ENCODE results near the gene AK2.
"Not testable (repeated sequence)": the region's sequence is repeated elsewhere in the genome, so short reads cannot be mapped to it uniquely, and the experiment has no call there.

The AK2 gene

DNA sequence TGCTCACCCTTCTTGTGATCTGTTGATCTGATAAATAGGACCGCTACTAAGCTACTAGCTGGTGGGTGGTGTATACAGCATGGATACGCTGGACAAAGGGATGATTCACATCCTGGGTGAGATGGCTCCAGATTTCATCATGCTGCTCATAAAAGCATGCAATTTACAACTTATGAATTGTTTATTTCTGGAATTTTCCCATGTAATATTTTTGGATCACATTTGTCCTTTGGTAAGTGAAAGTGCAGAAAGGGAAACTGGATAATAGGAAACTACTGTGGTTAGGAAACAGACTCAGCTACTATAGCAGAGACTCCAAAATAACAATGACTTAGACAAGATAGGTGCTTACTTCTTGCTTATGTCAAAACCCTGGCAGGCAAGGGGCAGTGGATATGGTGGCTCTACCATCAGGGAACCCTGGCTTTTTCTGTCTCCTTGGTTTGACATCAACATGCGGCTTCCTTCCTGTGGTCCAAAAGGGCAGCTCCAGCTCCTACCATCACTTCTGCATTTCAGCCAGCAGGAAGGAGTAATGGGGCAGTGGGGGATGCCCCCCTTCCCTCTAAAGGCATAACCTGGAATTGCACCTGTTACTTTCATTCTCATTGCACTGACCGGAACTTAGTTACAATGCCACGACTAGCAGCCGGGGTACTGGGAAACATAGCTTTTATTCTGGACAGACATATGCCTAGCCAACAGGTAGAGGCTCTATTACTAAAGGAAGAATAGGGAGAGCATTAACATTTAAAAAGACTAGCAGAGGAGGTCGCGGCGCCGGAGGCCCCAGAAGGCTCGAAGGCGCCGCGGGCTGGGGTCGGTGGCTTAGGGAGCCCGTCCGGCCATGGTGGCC is 13.8 kb upstream of the AK2 start:
- peak; percentile 73 to 79 for DNase-seq

DNA sequence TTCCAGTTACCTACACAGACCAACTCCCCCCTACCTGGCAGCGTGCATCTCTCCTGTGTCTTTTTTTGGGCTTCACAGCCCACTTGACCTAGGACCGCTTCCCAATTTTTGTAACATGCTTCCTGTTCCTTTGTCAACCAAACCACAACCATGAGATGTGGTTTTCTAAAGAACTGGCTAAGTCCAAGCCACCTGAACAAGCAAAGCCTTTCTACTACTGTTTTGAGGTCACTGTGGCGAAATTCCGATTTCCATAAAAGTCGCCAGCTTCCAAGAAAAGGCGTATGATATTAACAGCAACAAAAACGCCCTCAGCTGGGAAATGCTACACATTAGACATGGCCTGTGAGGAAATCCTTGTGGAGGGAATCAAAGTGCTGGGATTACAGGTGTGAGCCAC is 12.7 kb upstream of the AK2 start:
- peak; percentile 40 to 47 for DNase-seq

DNA sequence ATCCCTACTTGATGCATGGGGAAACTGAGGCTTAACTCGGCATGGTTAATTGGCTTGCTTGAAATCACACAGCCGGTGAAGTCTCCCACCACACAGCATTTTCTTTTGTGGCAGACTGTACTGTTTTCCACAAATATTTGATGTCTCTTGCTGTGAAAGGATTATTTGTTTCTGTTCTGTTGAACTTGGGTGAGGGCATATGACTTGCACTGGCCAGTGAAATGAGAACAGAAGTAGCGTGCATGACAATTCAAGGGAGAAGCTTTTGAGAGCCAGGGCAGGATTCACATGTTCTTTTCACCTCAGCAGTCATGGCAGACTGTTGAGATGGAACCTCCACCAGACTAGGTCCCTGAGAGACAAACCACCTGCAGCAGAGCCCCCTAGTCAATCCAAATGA is 11.7 kb upstream of the AK2 start:
- no peak for DNase-seq

DNA sequence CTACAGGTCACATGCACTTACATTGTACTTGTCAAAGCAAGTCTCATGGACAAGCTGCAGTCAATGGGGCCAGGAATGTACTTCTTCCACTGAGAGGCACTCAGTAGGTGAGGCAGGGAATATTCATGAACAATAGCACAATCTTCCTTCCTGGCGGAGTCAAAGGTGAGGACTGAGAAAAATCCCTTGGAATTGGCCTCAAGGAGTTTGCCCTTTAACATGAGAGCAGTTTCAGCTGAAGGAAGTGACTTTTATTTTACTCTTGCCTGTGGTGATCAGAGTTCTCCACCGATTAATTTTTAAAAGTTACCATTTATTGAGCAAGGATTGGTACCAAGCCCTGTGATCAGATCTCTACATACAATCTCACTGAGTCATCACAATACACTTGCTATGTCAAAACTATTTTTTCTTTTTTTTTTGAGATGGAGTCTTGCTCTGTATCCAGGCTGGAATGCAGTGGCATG is 11.2 kb upstream of the AK2 start:
- DNase-seq = no peak

DNA sequence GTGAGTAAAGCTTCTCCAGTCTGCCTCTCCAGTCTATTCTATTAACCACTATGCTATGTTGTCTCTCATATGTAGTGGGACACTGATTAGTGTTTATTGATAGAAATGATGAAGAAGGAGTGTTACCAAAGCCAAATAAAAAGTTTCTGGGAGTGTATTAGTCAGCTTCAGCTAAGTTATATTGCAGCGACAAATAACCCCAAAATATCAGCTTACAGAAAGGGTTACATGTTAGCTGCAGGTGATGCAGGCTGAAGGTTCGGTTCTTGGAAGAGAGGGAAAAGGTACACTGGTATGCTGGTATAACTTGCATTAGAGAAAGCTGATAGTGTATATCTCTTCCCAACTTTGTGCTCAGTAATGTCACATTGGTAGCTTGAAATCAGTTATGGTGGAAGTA is 10.6 kb upstream of the AK2 start:
- no peak for DNase-seq

DNA sequence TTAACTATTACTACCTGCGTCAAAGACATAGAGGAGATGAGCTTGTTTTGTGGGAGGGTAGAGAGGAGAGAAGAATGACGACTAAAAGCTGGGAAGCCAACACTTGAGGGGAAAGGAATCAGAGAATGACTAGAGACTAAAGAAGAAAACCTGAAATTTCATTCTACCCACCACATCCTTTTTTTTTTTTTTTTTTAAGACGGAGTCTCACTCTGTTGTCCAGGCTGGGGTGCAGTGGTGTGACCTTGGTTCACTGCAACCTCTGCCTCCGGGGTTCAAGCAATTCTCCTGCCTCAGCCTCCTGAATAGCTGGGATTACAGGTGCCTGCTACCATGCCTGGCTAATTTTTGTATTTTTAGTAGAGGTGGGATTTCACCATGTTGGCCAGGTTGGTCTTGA is 9.6 kb upstream of the AK2 start:
- DNase-seq = not testable (repeated sequence)

DNA sequence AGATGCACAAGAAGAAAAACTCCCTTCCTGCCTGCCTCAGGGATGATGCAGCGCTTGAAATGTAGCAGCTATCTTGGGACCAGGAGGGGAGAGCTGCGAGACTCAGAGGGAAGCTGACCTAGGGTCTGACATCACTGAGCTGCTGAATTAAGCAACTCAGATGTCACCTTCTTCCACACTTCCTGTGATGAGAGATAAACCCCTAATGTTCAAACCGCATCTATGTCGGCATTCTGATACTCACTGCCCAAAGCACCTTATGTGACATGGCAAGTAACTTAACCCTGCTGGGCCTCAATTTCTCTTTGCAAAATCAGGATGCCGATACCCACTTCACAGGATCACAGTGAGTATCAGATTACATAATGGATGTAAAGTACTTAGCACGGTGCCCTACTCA is 9.1 kb upstream of the AK2 start:
- peak; percentile 70 to 74 for DNase-seq

DNA sequence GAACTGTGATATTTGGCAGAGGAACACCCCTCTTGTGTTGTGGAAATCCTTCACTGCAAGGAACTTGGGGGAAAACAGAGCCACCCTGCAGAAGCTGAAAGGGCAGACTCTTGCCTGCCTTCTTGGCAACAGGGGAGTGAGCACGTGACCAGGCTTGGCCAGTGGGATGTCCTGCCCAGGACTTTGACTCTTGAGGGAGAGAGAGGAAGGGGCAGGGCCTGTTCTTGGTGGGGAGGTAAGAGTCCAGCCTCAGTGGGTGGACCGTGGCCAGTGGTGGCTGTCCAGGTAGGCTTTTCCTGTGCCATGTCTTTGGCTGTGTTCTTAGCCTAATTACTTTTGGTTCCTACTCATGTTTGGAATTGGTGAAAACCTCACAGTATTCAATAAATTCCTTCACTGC is 8.6 kb upstream of the AK2 start:
- peak in 1 of 2 experiments; percentile 11 for DNase-seq

DNA sequence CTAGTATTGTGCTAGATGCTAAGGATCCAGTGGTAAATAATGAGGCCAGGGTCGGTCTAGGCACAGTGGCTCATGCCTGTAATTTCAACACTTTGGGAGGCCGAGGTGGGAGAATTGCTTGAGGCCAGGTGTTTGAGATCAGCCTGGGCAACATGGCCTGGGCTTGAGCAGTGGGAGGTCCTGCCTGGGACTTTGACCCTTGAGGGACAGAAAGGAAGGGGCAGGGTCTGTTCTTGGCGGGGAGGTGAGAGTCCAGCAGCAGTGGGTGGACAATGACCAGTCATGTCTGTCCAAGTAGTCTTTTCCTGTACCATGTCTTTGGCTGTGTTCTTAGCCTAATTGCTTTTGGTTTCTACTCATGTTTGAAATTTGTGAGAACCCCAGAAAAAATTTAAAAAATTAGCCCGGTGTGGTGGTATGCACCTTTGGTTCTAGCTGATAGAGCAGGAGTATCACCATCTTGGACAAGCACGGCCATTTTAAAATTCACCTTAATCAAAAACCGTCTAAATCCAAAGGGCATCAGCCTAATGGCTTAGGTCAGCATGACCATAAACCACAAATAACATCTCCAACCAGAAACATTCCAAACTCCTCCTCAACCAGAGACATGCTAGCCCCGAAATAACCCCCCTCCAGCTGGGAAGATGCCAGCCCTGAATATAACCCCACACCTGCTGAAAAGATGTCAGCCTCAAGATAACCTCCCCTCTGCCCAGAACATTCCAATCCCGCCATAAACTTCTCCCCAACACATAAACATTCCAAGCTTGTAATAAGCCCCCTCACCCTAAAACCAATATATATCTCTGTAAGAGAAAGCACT is 6.8 kb upstream of the AK2 start:
- no peak for DNase-seq

DNA sequence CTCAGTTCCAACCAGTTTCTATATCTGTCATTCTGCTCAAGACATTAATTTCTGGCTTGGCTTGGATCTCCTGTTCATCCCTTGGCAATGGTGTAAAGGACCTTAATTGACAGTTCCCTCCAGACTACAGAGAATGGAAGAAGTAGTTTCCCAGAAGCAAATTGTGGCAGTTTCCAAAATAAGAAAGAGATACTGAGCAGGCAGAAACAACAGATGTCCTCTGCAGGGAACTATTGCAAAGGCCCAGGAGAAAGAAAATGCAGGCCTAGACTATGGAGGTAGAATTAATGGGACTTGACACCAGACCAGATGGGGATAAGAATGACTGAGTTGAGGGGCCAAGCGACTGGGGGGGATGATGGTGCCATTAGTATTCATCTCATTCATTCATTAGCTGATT is 6.1 kb upstream of the AK2 start:
- no peak for DNase-seq

DNA sequence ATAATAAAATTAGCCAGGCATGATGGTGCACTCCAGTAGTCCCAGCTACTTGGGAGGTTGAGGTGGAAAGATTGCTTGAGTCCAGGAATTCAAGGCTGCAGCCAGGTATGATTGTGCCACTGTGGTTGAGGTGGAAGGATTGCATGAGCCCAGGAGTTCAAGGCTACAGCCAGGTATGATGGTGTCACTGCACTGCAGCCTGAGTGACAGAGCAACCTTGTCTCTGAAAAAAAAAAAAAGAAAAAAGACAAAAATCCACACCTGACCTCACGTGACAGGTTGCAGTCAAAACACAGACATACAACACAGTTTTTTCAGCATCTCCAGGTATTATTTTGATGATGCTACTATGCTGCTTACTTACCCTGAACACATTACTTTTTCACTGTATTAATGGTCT is 4.3 kb upstream of the AK2 start:
- DNase-seq = no peak

DNA sequence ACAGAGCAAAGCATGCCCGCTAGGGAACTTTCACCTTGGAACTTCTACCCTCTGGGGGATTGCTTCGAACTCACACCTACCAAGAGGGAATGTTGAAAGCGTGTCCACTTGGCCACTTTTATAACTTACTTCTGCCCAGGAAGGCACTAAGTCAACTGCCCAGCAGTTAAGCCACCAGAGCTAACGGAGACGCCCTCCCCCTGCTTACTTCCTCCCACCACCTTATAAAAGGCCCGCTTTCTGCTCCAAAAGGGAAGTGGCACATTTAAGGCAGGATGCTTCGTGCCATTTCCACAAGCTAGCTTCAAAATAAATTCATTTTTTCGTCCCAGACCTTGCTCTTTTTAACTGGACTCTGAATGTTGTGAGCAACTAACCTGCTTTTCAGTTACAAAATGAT is 3.2 kb upstream of the AK2 start:
- peak; percentile 80 to 83 for DNase-seq

DNA sequence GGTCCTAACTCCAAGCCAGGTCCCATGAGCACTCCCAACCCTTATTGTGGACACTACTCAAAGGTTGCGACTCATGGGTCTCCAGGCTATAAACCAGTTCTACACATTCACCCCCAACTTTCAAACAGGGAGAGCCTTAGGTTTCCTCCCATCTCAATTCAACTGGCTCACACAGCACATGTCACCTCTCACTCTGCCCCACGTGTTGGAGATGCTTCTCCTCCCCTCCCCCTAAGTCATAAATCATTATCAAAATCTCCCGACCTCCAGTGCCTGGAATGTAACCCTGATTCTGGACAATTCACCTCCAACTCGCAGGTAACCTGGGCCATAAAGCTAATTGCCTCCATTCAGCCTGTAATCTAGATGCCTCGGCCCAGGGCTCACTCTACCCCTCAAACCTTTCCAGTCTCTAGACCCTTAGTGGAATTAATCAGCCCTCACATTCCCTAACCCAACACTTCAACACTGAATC is 595 bp downstream of the AK2 start:
- DNase-seq = no peak

DNA sequence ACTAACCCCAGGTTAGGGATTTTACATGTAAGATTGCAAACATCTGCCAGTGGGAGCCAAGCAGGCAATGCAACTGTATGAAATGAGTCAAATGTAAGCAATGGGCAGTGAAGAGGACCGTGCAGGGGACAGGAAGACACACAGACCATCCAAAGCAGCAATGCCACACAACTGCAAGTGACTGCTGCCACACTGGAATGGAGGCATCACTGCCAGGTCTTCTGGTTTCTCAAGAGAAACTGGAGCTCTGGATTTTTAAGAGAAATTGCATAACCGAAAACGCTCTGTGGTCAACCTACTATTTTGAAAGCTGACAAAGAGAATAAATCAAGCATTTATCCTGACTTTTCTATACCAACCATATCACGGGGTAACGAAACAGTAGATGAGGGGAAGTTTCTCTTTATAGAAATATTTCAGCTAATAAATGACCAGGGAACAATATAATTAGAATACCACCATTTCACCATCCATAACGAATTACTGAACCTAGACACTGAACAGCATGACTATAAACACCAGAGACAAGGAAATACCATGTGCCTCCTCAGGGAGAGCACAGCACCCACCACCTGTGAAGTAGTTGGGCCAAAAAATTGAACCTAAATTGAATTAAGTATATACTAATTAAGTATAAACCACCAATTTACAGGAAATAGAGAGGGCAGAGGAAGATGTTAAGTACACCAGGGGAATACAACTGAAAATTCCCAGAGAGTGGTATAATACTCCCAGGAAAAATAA is 4.4 kb downstream of the AK2 start:
- peak; percentile 79 to 83 for DNase-seq

DNA sequence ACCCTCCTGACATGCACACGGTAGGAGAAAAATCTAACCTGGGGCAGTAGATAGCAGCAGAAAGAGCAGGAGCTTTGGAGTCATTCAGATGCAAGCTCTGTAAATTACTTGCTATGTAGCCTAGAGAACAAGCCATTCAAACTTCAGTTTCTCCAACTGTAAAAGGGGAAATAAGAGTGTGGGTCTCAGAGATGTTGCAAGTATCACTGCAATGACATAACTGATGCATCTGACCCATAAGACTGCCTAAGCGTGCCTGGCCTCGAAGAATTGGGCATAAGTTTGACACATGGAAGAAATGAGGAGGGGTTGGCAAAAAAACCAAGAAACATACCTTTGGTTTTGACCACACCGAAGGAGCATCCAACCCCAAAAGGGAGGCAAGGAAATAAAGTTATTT is 5.2 kb downstream of the AK2 start:
- DNase-seq = peak; percentile 21 to 43

DNA sequence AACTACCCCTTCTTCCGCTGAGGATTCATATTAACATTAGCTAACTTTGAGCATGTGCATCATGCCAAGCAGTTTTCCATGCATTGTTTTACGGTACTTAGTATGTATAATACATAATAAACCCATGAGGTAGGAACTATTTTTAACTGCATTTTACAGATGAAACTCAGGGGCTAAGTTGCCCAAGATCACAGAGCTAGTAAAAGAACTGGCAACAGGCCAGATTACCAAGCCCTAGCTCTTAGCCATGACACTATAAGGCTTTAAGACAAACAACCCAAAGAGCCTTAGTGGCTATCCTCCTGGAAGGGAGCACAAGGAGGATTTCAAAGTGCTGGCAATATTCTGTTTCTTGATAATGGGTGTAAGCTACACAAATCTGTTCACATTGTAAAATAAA is 6.1 kb downstream of the AK2 start:
- DNase-seq = peak; percentile 16

DNA sequence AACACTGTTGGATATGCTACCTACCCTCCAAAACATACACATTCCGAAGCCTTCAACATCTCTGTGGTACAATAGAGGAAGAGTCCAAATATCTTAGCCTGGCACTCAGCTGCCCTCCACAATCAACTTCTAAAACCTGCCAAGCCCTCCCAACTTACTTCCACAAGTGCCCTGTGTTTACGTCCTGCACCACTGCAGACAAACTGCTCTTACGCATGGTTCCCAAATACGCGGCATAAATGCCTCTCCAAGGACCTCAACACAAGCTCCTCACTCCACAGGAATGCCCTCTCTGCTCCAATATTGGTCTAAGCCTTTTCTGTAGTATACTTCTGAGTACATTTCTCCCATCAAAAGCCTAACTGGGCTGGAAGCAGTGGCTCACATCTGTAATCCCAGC is 6.8 kb downstream of the AK2 start:
- DNase-seq = no peak

DNA sequence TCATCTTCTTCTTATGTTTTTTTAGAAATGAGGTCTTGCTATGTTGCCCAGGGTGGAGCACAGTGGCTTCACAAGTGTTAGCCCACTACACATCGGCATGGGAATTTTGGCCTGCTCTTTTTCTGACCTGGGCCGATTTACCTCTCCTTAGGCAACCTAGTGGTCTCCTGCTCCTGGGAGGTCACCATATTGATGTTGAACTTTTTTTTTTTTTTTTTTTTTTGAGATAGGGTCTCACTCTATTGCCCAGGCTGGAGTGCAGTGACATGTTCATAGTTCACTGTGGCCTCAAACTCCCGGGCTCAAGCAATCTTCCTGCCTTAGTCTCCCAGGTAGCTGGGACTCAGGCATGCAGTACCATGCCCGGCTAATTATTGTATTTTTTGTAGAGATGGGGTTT is 7.5 kb downstream of the AK2 start:
- no peak for DNase-seq

DNA sequence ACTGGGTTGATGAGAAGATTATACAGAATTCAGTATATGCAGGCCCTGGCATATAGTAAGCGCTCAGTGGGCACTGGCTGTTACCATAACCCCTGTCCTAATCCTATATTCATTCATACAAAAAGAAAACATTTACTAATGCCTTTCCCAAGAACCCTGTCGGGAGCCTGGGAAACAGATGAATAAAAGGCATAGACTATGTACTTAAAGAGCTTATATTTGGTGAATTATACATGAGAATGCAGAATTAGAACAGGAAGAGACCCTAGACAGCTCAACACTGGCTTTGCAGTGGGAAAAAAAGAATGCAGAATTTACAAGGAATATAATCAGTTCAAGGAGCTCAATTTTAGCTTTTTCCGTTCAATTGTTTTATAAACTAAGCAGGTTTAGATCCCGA is 10.9 kb downstream of the AK2 start:
- DNase-seq = no peak

DNA sequence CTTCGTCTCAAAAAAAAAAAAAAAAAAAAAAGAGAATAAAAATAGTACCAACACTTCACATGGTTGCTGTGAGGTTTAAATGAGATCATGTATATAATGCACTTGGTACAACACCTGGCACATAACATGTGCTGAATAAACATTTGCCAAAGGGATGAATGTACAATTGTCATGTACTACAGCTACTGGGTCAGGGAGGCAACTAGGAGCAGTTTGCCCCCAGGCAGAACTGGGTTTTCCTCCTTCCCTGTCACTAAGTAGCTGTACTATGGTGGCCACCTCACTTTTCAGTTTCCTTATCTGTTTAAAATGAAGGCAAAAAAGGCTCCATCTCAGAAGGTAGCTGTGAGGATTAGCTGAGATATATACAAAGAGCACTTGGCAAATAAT is 11.5 kb downstream of the AK2 start:
- DNase-seq = no peak

DNA sequence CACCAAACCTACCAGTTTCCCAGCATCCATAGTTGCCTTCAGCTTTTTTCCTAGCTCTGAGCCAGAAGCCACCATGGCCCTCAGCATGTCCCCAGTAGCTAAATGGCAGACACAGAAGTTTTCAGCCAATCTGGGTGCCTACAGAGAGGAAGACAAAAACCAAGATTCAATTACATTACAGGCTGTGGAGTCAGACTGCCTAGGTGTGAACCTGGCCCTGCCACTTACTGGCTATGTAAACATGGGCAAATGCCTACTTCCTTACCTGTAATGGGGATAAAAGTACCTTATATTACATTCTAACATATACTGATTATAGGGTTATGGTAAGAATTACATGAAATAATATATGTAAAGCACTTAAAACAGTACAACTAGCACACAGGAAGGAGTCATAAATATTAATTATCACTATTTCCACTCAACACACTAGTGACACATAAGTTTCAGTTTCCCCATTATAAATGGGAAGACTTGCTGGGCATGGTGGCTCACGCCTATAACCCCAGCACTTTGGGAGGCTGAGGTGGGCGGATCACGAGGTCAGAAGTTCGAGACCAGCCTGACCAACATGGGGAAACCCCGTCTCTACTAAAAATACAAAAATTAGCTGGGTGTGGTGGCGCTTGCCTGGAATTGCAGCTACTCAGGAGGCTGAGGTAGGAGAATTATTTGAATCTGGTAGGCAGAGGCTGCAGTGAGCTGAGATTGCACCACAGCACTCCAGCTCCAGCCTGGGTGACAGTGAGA is 12.1 kb downstream of the AK2 start:
- not testable (repeated sequence) for DNase-seq

DNA sequence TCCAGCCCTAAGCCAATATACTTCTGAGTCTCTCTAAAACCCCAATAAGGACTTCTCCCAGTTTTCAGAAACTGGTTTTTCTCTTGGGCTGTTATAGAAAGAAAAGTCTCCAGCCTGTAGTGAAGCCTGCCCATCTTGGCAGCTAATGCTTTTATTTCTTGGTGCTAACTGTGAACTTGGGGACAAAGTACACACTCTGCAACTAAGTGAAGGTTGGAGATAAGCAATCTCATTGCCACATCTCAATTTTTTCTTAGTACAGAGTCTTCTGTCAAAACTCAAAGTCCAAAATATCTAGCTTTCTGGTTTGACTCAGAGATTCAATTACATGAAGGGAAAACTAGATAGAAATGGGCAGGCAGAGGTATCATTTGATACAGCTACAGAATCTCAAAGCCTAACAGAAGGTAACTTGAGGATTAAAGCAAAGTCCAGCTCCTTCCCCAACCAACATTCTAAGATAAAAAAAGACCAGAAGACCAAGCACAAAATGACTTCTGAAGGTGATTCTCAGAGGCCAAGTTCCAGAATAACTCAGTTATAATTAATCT is 14.0 kb downstream of the AK2 start:
- no peak for DNase-seq

All from AML-193 (cell line).